ENCODE measurements around the gene AGBL1.

DNA sequence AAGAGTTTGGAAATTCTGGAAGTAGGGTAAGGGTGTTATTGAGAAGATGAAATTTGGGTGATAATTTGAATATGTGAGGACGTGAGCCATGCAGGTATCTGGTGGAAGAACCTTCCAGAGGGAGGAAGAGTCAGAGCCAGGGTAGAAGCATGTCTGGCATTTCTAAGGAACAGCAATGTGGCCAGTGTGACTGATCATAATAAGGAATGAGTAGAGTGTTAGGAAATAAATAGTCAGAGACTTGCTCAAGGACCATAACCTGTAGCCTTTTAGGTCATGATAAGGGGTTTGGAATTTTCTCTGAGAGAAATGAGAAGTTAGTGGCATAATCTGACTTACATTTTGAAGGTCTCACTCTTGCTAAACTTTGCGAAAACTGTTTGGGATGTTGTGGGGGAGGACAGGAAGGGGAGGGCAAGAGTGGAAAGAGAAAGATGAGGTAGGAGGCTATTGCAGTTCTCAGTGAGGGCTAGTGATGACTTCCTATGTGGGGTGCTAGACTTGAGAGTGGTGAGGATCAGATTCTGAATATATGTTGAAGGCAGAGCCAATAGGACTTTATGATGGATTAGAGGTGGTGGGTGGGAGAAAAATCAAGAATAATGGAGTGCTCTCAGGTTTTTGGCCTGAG is 568.3 kb downstream of the AGBL1 start:
- TF ChIP-seq CTCF (optimal IDR thresholded peaks at IDR 0.05 in 1 of 3, IDR thresholded peaks at IDR 0.05 in 1 of 3, conservative IDR thresholded peaks at IDR 0.05 in 1 of 3; ENCODE audit: extremely low read depth in 1 of 3, insufficient read depth in 2 of 3, low read length in 3 of 3) (no peak), EZH2 (IDR thresholded peaks at IDR 0.05; ENCODE audit: low read length) (no peak)
